RWPE1 (cell line): ENCODE results near the gene FAM50A.

Experiments
- CTCF ChIA-PET: fragments of 350-600 bp; sonication (Branson Sonifier 250); formaldehyde crosslinking; extraction: SDS; loops from one replicate; lab custom pipeline; 2021; lab: Yijun Ruan, JAX
- POLR2A ChIA-PET: fragments of 400-600 bp; formaldehyde crosslinking; extraction: SDS; loops from one replicate; lab custom pipeline; 2020; ENCODE audit warnings: antibody characterized with exemption; ENCODE audit not compliant: low non-redundant PET; lab: Yijun Ruan, JAX
- DNase-seq: peaks from one replicate; pipeline ENCODE4 v3.0.0; 2012; ENCODE audit warnings: low spot score
- H3K27ac ChIP-seq: fragments of 450-650 bp; 2 replicates; pipeline ENCODE4 v1.5.1; 2017
- TF ChIP-seq, protein P1 (sequence below): fragments of 450-650 bp; conservative IDR thresholded peaks from 2 replicates; pipeline ENCODE4 v1.5.1; 2017; ENCODE audit warnings: low read depth, mild to moderate bottlenecking

FAM50A gene

DNA sequence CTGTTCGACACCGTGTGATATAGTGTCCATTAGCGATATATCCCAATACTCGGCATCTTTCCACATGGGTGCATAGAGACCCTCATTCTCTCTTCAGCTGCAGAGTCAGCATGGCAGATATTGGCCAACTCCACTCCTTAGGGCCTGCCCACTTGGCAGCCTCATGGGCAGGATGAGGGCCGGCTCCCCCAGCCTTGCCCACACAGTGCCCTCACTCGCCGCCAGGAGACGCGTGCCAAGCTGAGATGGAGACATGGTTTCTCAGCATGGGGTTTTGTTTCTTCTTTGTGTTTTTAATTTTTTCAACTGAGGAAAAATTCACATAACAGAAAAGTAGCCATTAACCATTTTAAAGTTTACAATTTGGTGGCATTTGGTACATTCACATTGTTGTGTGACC lies 8.9 kb downstream of the FAM50A start:
- POLR2A ChIA-PET: no interaction called here
- TF ChIP-seq, protein P1, sequence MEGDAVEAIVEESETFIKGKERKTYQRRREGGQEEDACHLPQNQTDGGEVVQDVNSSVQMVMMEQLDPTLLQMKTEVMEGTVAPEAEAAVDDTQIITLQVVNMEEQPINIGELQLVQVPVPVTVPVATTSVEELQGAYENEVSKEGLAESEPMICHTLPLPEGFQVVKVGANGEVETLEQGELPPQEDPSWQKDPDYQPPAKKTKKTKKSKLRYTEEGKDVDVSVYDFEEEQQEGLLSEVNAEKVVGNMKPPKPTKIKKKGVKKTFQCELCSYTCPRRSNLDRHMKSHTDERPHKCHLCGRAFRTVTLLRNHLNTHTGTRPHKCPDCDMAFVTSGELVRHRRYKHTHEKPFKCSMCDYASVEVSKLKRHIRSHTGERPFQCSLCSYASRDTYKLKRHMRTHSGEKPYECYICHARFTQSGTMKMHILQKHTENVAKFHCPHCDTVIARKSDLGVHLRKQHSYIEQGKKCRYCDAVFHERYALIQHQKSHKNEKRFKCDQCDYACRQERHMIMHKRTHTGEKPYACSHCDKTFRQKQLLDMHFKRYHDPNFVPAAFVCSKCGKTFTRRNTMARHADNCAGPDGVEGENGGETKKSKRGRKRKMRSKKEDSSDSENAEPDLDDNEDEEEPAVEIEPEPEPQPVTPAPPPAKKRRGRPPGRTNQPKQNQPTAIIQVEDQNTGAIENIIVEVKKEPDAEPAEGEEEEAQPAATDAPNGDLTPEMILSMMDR: no peak

DNA sequence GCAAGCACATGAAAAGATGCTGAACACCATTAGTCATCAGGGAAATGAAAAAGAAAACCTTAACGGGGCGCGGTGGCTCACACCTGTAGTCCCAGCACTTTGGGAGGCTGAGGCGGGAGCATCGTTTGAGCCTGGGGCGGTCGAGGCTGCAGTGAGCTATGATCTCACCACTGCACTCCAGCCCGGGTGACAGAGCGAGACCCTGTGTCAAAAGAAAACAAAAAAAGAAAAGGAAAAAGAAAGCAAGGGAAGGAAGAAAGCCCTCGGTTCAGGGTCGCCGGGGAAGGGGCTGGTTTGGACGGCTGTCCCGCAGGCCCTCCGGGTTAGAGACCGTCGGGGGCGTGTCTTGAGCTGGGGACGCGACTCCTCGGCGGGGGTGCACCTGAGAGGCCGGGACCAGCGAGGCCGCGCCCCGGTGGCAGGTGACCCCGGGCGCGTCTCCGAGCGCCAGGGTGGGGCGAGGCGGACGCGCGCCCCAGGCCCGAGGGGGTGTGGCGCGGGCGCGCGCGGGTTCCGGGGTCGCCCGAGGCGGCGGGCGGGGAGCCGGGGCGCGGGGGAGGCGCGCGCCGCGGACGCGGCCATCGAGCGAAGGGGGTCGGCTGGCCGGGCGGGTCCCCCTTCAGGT lies 13.7 kb downstream of the FAM50A start:
- no peak for DNase-seq
- CTCF ChIA-PET: no interaction called here
- POLR2A ChIA-PET: interaction anchor here (0.6 kb wide), 1 partner anchor 21 kb away, joined by 3 read pairs; no protein-coding TSS in a partner anchor

More for the DNA sequence above, 8.9 kb downstream of the FAM50A start:
- no peak for DNase-seq
- H3K27ac ChIP-seq: no peak overlapping the region
- CTCF ChIA-PET: no interaction called here

GRCh38 chrX:154458116-154458953 lies 14.4 kb downstream of the FAM50A start, which contains the start of gene PLXNA3:
Gene PLXNA3 (plus strand): TSS chrX:154458281. CDS start chrX:154460184, 1,903 bp downstream.
- POLR2A ChIA-PET: interaction anchor here (0.6 kb wide), 1 partner anchor 20 kb away, joined by 3 read pairs; no protein-coding TSS in a partner anchor
- peak; percentile 44 for DNase-seq
- TF ChIP-seq, protein P1: no peak
- H3K27ac ChIP-seq: peak within 1 kb of the TSS; percentile 73
- CTCF ChIA-PET: no interaction called here

More for the DNA sequence above, 13.7 kb downstream of the FAM50A start:
- TF ChIP-seq, protein P1: no peak
- peak overlapping the region; percentile 73 for H3K27ac ChIP-seq

DNA sequence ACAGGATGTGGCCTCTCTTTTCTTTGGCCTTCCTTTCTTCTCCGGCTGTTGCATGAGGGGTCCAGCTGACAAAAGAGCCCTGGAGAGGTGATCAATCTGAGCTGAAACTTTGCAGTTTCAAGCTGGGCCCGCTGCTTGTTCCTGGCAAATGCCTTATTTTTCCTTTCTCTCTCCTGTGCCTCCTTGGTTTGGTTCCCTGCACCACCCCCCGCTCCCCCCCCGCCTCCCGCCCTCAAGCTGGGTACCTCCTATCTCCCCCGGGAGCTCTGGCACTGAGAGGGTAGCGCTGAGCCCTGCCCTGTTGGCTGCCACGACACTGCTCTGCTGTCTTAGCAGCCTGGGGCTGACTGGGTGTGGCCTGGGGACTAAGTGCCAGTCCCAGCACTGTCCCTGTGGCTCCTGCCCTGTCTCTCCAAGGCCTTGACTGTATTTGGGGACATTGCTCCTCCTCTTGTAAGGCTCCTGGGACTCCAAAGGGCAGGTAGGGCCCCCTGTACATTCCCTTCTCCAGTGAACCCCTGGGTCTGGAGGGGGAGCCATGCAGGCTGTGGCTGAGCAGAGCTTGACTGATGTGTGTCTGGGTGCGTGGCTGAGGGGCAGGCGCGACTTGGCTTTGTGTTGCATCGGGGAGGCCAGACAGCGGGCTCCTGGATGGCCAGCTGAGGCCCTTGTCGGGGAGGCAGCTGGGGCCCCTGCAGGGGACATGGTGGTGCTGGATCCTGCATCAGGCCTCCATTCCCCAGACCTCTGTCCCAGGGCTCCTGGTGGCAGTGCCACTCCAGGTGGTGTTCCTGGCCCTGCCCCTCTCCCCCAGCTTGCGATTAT lies 15.2 kb downstream of the FAM50A start:
- CTCF ChIA-PET: no interaction called here
- TF ChIP-seq, protein P1: no peak
- H3K27ac ChIP-seq: peak overlapping the region; percentile 73
- no peak for DNase-seq
- POLR2A ChIA-PET: interaction anchor here (1.0 kb wide), 1 partner anchor 85 kb away, joined by 3 read pairs; the partner anchor contains the start of gene FLNA

- no peak for DNase-seq
- peak overlapping the region; percentile 73 for H3K27ac ChIP-seq
- ChIA-PET CTCF (interaction anchor here (0.5 kb wide), 1 partner anchor 55 kb away, joined by 3 read pairs; no protein-coding TSS in a partner anchor), POLR2A (interaction anchor here (1.0 kb wide), 1 partner anchor 86 kb away, joined by 3 read pairs; the partner anchor contains the start of gene FLNA)
- TF ChIP-seq, protein P1: no peak
Observed at GRCh38 chrX:154459832-154460231, 15.9 kb downstream of the FAM50A start.
